HG03066 (cell line): ENCODE data around the gene PPP1R7.

ENCODE experiments used
- ATAC-seq: cut with Tn5 transposase; IDR thresholded peaks from one replicate; pipeline ENCODE4 v1.9.1; 2021; ENCODE audit warnings: low read depth; ENCODE audit not compliant: unreplicated experiment

The PPP1R7 gene

GRCh38 chr2:241139531-241140444, 10.5 kb upstream of the PPP1R7 start:
- no peak for ATAC-seq

GRCh38 chr2:241140445-241140840, 9.8 kb upstream of the PPP1R7 start:
- ATAC-seq = no peak

GRCh38 chr2:241141214-241141770, 9.0 kb upstream of the PPP1R7 start:
- no peak for ATAC-seq

- ATAC-seq = no peak
These were observed 8.2 kb upstream of the PPP1R7 start for GRCh38 chr2:241142063-241142462.

GRCh38 chr2:241142593-241142992, 7.7 kb upstream of the PPP1R7 start:
- ATAC-seq = no peak

GRCh38 chr2:241146286-241146685, 4.0 kb upstream of the PPP1R7 start:
- ATAC-seq = no peak

GRCh38 chr2:241147336-241147735, 2.9 kb upstream of the PPP1R7 start:
- no peak for ATAC-seq

GRCh38 chr2:241148239-241148638, 2.0 kb upstream of the PPP1R7 start:
- no peak for ATAC-seq

- peak; percentile 78 for ATAC-seq
These were observed 1.2 kb upstream of the PPP1R7 start, which contains the start of gene PASK for GRCh38 chr2:241148891-241149674. TSS of gene PASK (minus strand) at chr2:241149472. CDS start at chr2:241143032, 6,440 bp downstream.

- ATAC-seq = no peak
These were observed 667 bp upstream of the PPP1R7 start for GRCh38 chr2:241149675-241149924.

GRCh38 chr2:241150660-241151530, 628 bp downstream of the PPP1R7 start:
- peak; percentile 12 for ATAC-seq

- ATAC-seq = no peak
These were observed 1.8 kb downstream of the PPP1R7 start for GRCh38 chr2:241151934-241152660.

- no peak for ATAC-seq
These were observed 3.3 kb downstream of the PPP1R7 start for GRCh38 chr2:241153616-241154015.

GRCh38 chr2:241154915-241155314, 4.6 kb downstream of the PPP1R7 start:
- ATAC-seq = no peak

GRCh38 chr2:241155936-241156335, 5.7 kb downstream of the PPP1R7 start:
- no peak for ATAC-seq

GRCh38 chr2:241156971-241157441, 6.7 kb downstream of the PPP1R7 start:
- ATAC-seq = no peak

GRCh38 chr2:241157841-241158545, 7.7 kb downstream of the PPP1R7 start:
- ATAC-seq = no peak

- no peak for ATAC-seq
These were observed 8.3 kb downstream of the PPP1R7 start for GRCh38 chr2:241158546-241158900.

- ATAC-seq = no peak
These were observed 8.8 kb downstream of the PPP1R7 start for GRCh38 chr2:241159116-241159515.
